HL-60 (cell line): Measurements from ENCODE around the gene LDLRAD3.

Source experiments
- CTCF ChIP-seq: IDR thresholded peaks from one replicate; pipeline ENCODE4 v1.5.1; 2011; ENCODE audit warnings: low read length, control low read depth, inconsistent platforms; ENCODE audit not compliant: insufficient read depth
- GABPA ChIP-seq: IDR thresholded peaks from 2 replicates; pipeline ENCODE4 v1.6.1; 2012; ENCODE audit warnings: low read depth
- POLR2AphosphoS5 ChIP-seq: IDR thresholded peaks from 2 replicates; pipeline ENCODE4 v1.6.1; 2012; ENCODE audit warnings: low read depth
- REST ChIP-seq: IDR thresholded peaks from 2 replicates; pipeline ENCODE4 v1.6.1; 2012; ENCODE audit warnings: low read depth; ENCODE audit not compliant: insufficient replicate concordance
- SPI1 ChIP-seq: IDR thresholded peaks from 2 replicates; pipeline ENCODE4 v1.6.1; 2012; ENCODE audit warnings: low read depth, mild to moderate bottlenecking, borderline replicate concordance

- TF ChIP-seq CTCF (no peak), GABPA (no peak), POLR2AphosphoS5 (no peak), REST (no peak), SPI1 (no peak)
Observed at GRCh38 chr11:36118084-36118483, 174.2 kb downstream of the LDLRAD3 start.
